Kidney (tissue), 14 donors: Measurements from ENCODE around the gene MUC20. TPM values are rescaled to one million over a fixed set of nuclear protein-coding genes. Genes with fewer than 3 reads are reported as not detected.
"Not testable (repeated sequence)": the region's sequence is repeated elsewhere in the genome, so short reads cannot be mapped to it uniquely, and the experiment has no call there.

ENCODE experiments used
- DNase-seq, 5 donors: peaks; one replicate each; pipeline ENCODE4 v3.0.0-alpha.2; 2013 to 2020
- FAIRE-seq: peaks from 2 replicates; lab custom pipeline; 2012; peaks lifted over from hg19 to GRCh38; lab: Jason Lieb, UNC
- H3K27ac ChIP-seq, 2 donors: one replicate each; pipeline ENCODE4 v1.7.0; 2013; ENCODE audit warnings: low read depth in 2 of 2, low read length in 2 of 2, inconsistent platforms in 1 of 2
- H3K27me3 ChIP-seq: one replicate; pipeline ENCODE4 v1.7.1; 2013; ENCODE audit warnings: low read length, inconsistent platforms; ENCODE audit not compliant: control insufficient read depth, insufficient read depth
- H3K36me3 ChIP-seq, 3 donors: one replicate each; pipeline versions ENCODE4 v1.7.0 to v1.7.1; 2013; ENCODE audit warnings: low read length in 3 of 3, control low read depth in 1 of 3, inconsistent platforms in 1 of 3; ENCODE audit not compliant: insufficient read depth in 3 of 3, control insufficient read depth in 2 of 3
- H3K4me1 ChIP-seq, 3 donors: one replicate each; pipeline versions ENCODE4 v1.7.0 to v1.7.1; 2013; ENCODE audit warnings: low read length in 3 of 3, inconsistent platforms in 1 of 3, low read depth in 1 of 3; ENCODE audit not compliant: control insufficient read depth in 2 of 3, insufficient read depth in 2 of 3
- H3K4me3 ChIP-seq, 3 donors: one replicate each; pipeline versions ENCODE4 v1.7.0 to v1.8.1; 2013; ENCODE audit warnings: low read length in 3 of 3, control low read depth in 1 of 3, inconsistent platforms in 1 of 3
- H3K9ac ChIP-seq, 3 donors: one replicate each; pipeline versions ENCODE4 v1.7.0 to v1.7.1; 2013; ENCODE audit warnings: low read length in 3 of 3, control low read depth in 1 of 3, inconsistent platforms in 1 of 3
- H3K9me3 ChIP-seq, 3 donors: one replicate each; pipeline versions ENCODE4 v1.7.0 to v1.7.1; 2013; ENCODE audit warnings: low read length in 3 of 3, control low read depth in 1 of 3, inconsistent platforms in 1 of 3; ENCODE audit not compliant: control insufficient read depth in 2 of 3, insufficient read depth in 1 of 3
- intact Hi-C: fragments of 100-400 bp; cut with DNase I; formaldehyde crosslinking; loops from one replicate; pipeline ENCODE4 v1.11.1; 2022
- polyA plus RNA-seq: library from polyadenylated mRNA; stranded (reverse); fragments of 350-450 nt; fragmentation: Illumina TruSeq; extraction: RNeasy Lipid Tissue Mini Kit (QIAGEN cat#74804); gene quantifications from one replicate; pipeline ENCODE4 v1.2.3, GENCODE V29; 2014; ENCODE audit warnings: low read depth, low replicate concordance; ENCODE audit not compliant: insufficient read depth
- total RNA-seq: library from RNA; stranded (reverse); fragmentation: NEBNext Ultra II Directional; extraction: Animal tissue kit (Norgen Biotek cat#: 25700); gene quantifications from one replicate; pipeline ENCODE4 v1.2.1, GENCODE V29; 2021
- TF ChIP-seq, protein P1 (sequence below): IDR thresholded peaks from 3 replicates; pipeline ENCODE4 v1.5.1; 2012; ENCODE audit warnings: mild to moderate bottlenecking, moderate library complexity, borderline replicate concordance; ENCODE audit not compliant: insufficient read depth; ENCODE audit errors: extremely low read depth
- donor health status: control.
- donor health status: control.
- donor health status: control.
- donor health status: control.
- donor health status: control.
- donor health status: DM: yes; HTN: yes; CAD: no.
- donor health status: Normal renal cell carcinoma (clear cell type).

MUC20 gene
- total and polyA plus RNA-seq, 2 donors from 2014 or later: 42.6 to 53.3 TPM

GRCh38 chr3:195692781-195693427 is 27.9 kb upstream of the MUC20 start:
- no peaks in the 10 kb centered on the region for H3K9me3 ChIP-seq
- H3K36me3 ChIP-seq: peaks cover 0 to 38% (median 12%) of the 10 kb centered on the region in 3 donors
- TF ChIP-seq, protein P1, sequence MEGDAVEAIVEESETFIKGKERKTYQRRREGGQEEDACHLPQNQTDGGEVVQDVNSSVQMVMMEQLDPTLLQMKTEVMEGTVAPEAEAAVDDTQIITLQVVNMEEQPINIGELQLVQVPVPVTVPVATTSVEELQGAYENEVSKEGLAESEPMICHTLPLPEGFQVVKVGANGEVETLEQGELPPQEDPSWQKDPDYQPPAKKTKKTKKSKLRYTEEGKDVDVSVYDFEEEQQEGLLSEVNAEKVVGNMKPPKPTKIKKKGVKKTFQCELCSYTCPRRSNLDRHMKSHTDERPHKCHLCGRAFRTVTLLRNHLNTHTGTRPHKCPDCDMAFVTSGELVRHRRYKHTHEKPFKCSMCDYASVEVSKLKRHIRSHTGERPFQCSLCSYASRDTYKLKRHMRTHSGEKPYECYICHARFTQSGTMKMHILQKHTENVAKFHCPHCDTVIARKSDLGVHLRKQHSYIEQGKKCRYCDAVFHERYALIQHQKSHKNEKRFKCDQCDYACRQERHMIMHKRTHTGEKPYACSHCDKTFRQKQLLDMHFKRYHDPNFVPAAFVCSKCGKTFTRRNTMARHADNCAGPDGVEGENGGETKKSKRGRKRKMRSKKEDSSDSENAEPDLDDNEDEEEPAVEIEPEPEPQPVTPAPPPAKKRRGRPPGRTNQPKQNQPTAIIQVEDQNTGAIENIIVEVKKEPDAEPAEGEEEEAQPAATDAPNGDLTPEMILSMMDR: no peak
- H3K9ac ChIP-seq: no peak overlapping the region
- H3K27me3 ChIP-seq: no peaks in the 10 kb centered on the region
- no peak overlapping the region for H3K4me3 ChIP-seq
- intact Hi-C loops: no loop called here
- H3K4me1 ChIP-seq: peaks cover 0 to 5% (median 0%) of the 10 kb centered on the region in 3 donors
- no peak for DNase-seq
- no peak for FAIRE-seq
- H3K27ac ChIP-seq: no peak overlapping the region

- peaks cover 0 to 5% (median 0%) of the 10 kb centered on the region in 3 donors for H3K4me1 ChIP-seq
- FAIRE-seq: no peak
- H3K9ac ChIP-seq: no peak overlapping the region
- H3K9me3 ChIP-seq: no peaks in the 10 kb centered on the region
- H3K27ac ChIP-seq: no peak overlapping the region
- no peak for DNase-seq
- intact Hi-C loops: no loop called here
- H3K4me3 ChIP-seq: no peak overlapping the region
- peaks cover 0 to 42% (median 12%) of the 10 kb centered on the region in 3 donors for H3K36me3 ChIP-seq
- no peaks in the 10 kb centered on the region for H3K27me3 ChIP-seq
- TF ChIP-seq, protein P1: no peak
Observed at GRCh38 chr3:195693428-195694216, 27.2 kb upstream of the MUC20 start.

DNA sequence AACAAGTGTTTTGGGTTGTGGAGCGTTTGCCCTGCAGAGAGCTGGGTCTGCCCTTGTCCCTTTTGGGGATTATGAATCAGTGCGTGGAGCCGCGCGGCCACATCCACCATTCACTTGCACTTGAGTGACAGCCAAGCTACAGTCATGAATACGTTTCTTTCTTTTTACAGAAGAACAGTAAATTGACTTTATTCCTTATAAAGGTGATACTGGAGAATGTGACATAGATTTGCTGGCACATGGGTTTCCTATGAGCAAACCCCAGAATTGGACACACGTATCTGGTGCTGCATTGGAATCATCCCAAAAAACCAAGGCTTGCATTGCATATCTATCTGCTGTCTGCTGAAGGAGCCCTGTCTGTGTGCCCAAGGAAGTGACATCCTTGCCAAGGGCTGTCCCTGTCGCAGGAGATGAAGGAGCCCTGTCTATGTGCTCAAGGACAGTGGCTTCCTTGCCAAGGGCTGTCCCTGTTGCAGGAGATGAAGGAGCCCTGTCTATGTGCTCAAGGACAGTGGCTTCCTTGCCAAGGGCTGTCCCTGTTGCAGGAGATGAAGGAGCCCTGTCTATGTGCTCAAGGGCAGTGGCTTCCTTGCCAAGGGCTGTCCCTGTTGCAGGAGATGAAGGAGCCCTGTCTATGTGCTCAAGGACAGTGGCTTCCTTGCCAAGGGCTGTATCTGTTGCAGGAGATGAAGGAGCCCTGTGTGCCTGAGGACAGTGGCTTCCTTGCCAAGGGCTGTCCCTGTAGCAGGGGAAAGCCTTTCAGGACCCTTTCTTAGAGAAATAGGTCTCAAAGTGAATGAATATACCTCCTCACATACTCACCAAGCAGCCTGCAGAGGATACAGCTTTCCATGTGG is 26.3 kb upstream of the MUC20 start:
- H3K36me3 ChIP-seq: peaks cover 0 to 45% (median 12%) of the 10 kb centered on the region in 3 donors

More for the DNA sequence above, 26.3 kb upstream of the MUC20 start:
- H3K9me3 ChIP-seq, DNase-seq, H3K9ac ChIP-seq, H3K27me3 ChIP-seq, FAIRE-seq, H3K4me1 ChIP-seq, intact Hi-C loops, H3K4me3 ChIP-seq, H3K27ac ChIP-seq: not testable (repeated sequence)
